Measurements from ENCODE around the gene KANK4. TPM values are rescaled to one million over a fixed set of nuclear protein-coding genes. Genes with fewer than 3 reads are reported as not detected.
A peak's percentile ranks its signal among the peaks of the same experiment; 100 is the strongest.

Gene KANK4
- total and polyA plus RNA-seq, 2 of the 8 experiments (the other 6 are each of a cell fraction or from before 2014, with no cell fraction given) = 0.22 to 0.26 TPM

- no peak overlapping the region for H2BK15ac ChIP-seq (ENCODE audit: low read length)
- no peaks in the 10 kb centered on the region for H3K23me2 ChIP-seq (ENCODE audit: low read depth, low read length)
- H2AK5ac ChIP-seq (ENCODE audit: low read depth, low read length) = no peak overlapping the region
- no peak overlapping the region for H3K23ac ChIP-seq (ENCODE audit: insufficient read length)
- TF ChIP-seq GABPA (IDR thresholded peaks at IDR 0.05; ENCODE audit: borderline replicate concordance, insufficient read depth, low read length) = no peak
- no peak for TF ChIP-seq FOSL1 (IDR thresholded peaks at IDR 0.05; ENCODE audit: insufficient read depth, low read depth, low read length)
- TF ChIP-seq ATF2 (IDR thresholded peaks at IDR 0.05; ENCODE audit: low read length) = no peak
- no peak for TF ChIP-seq POLR2AphosphoS5 (IDR thresholded peaks at IDR 0.05; ENCODE audit: low read depth, low read length)
- TF ChIP-seq TAF1 (IDR thresholded peaks at IDR 0.05; ENCODE audit: low read depth, low read length) = no peak
- no peak for TF ChIP-seq SRF (IDR thresholded peaks at IDR 0.05; ENCODE audit: low read depth, low read length)
- TF ChIP-seq HDAC6 (IDR thresholded peaks at IDR 0.05; ENCODE audit: low read depth, low read length) = no peak
- no peak for TF ChIP-seq CTBP2 (IDR thresholded peaks at IDR 0.05; ENCODE audit: borderline replicate concordance, insufficient read depth, insufficient read length, low read length)
- TF ChIP-seq POU5F1 (IDR thresholded peaks at IDR 0.05; ENCODE audit: low read depth, low read length) = no peak
- no peak for TF ChIP-seq SUZ12 (IDR thresholded peaks at IDR 0.05; ENCODE audit: low read length)
- no peak for TF ChIP-seq YY1 (IDR thresholded peaks at IDR 0.05; ENCODE audit: low read depth, low read length)
- no peak overlapping the region for H2BK20ac ChIP-seq (ENCODE audit: low read length)
- H3K14ac ChIP-seq (ENCODE audit: insufficient read length) = no peak overlapping the region
- H3K27ac ChIP-seq (ENCODE audit: low read depth, low read length) = no peak overlapping the region
- H3K79me1 ChIP-seq (ENCODE audit: low read depth, low read length) = no peaks in the 10 kb centered on the region
- H2AFZ ChIP-seq (ENCODE audit: low read length) = no peak overlapping the region
- no peaks in the 10 kb centered on the region for H3K4me1 ChIP-seq (replicated peaks in 1 of 4; ENCODE audit: control insufficient read depth in 3 of 4, insufficient read depth in 4 of 4, low read length in 3 of 4)
- 83% methylated on average over 8 of the region's 8 CpGs; no CpG with 5 or more reads in 1 of the 2 experiments for WGBS, 2 experiments (ENCODE audit: extremely low coverage in 1 of 2, insufficient coverage in 1 of 2, insufficient read length in 1 of 2, insufficient replicate concordance in 2 of 2, low coverage in 1 of 2, low lambda C conversion rate in 2 of 2, missing lambda C conversion rate in 1 of 2)
- no peaks in the 10 kb centered on the region for H3K27me3 ChIP-seq (replicated peaks in 1 of 4; ENCODE audit: control insufficient read depth in 3 of 4, extremely low read depth in 1 of 4, insufficient read depth in 3 of 4, low read length in 3 of 4)
- H3K18ac ChIP-seq (ENCODE audit: extremely low read depth, low read length) = no peak overlapping the region
- no peak overlapping the region for H2BK120ac ChIP-seq (replicated peaks; ENCODE audit: low read depth, low read length)
- H3K9ac ChIP-seq (replicated peaks in 1 of 4; ENCODE audit: extremely low read depth in 1 of 4, low read depth in 3 of 4, low read length in 3 of 4) = no peak overlapping the region
- POLR2A ChIA-PET (ENCODE audit: partially characterized antibody) = no interaction called here
- H3K9me3 ChIP-seq (ENCODE audit: insufficient read depth in 2 of 2, low read depth in 1 of 2, low read length in 1 of 2) = no peaks in the 10 kb centered on the region
- no peak overlapping the region for H3K4me3 ChIP-seq (ENCODE audit: extremely low read depth in 1 of 4, insufficient read depth in 2 of 4, low read depth in 3 of 4, low read length in 4 of 4)
- CTCF ChIA-PET (ENCODE audit: partially characterized antibody) = interaction anchor here (1.3 kb wide), 1 partner anchor 9 kb away, joined by 3 read pairs; no protein-coding TSS in a partner anchor
- H4K20me1 ChIP-seq (replicated peaks in 1 of 2; ENCODE audit: control insufficient read depth in 1 of 2, insufficient read depth in 2 of 2, low read length in 2 of 2) = no peaks in the 10 kb centered on the region
- no peak overlapping the region for H4K5ac ChIP-seq (ENCODE audit: insufficient read length, low read depth, low read length)
- no peak overlapping the region for H4K91ac ChIP-seq (replicated peaks; ENCODE audit: insufficient read length, low read length)
- H3K4me2 ChIP-seq (ENCODE audit: insufficient read depth in 1 of 2, low read depth in 2 of 2, low read length in 2 of 2) = no peak overlapping the region
- H4K8ac ChIP-seq (ENCODE audit: extremely low read depth, insufficient read depth, low read length) = peak overlapping the region; percentile 35; the same call in 1 of the 2 replicates
- no peaks in the 10 kb centered on the region for H3K36me3 ChIP-seq (ENCODE audit: control insufficient read depth in 2 of 4, insufficient read depth in 4 of 4, low read length in 3 of 4)
- no peak overlapping the region for H2BK5ac ChIP-seq (ENCODE audit: low read depth, low read length)
- H3K4ac ChIP-seq (replicated peaks; ENCODE audit: insufficient read length, low read depth, low read length) = no peak overlapping the region
- no peak overlapping the region for H3K56ac ChIP-seq (replicated peaks; ENCODE audit: insufficient read length, low read depth, low read length)
- no peaks in the 10 kb centered on the region for H3K79me2 ChIP-seq (ENCODE audit: control insufficient read depth in 1 of 2, insufficient read depth in 2 of 2, low read length in 2 of 2)
- no peak for DNase-seq (ENCODE audit: low read depth in 1 of 2, low spot score in 2 of 2)
- FAIRE-seq = no peak
- H2BK12ac ChIP-seq (ENCODE audit: low read depth, low read length) = no peak overlapping the region
Measured at GRCh38 chr1:62355095-62355494, 35.9 kb upstream of the KANK4 start.

All from H1 (cell line).